Stomach (tissue), 9 donors: ENCODE measurements around the gene PRDM16. TPM values are rescaled to one million over a fixed set of nuclear protein-coding genes. Genes with fewer than 3 reads are reported as not detected.

Source experiments
- DNase-seq, 2 donors: peaks; one replicate each; pipeline versions ENCODE4 v3.0.0 to v3.0.0-alpha.2; 2013 to 2019
- H3K27ac ChIP-seq, 5 donors: fragments of 200-600 bp in 4 of 5; sonication (generic) in 4 of 5; one replicate each; pipeline ENCODE4 v1.5.1; 2013 to 2019; ENCODE audit warnings: mild to moderate bottlenecking in 1 of 5, moderate library complexity in 1 of 5
- H3K27me3 ChIP-seq, 3 donors: fragments of 200-600 bp; sonication (generic); one replicate each; pipeline ENCODE4 v1.5.1; 2017 to 2019; ENCODE audit warnings: mixed run types in 1 of 3
- H3K36me3 ChIP-seq, 4 donors: fragments of 200-600 bp; sonication (generic); 1 replicate in 3 of 4; 2 replicates in 1 of 4; pipeline ENCODE4 v1.5.1; 2016 to 2019
- H3K4me1 ChIP-seq, 4 donors: fragments of 200-600 bp; sonication (generic); one replicate each; pipeline ENCODE4 v1.5.1; 2016 to 2019
- H3K4me3 ChIP-seq, 4 donors: fragments of 200-600 bp; sonication (generic) in 3 of 4; one replicate each; pipeline ENCODE4 v1.5.1; 2016 to 2019; ENCODE audit warnings: mild to moderate bottlenecking in 1 of 4
- H3K9me3 ChIP-seq, 4 donors: fragments of 200-600 bp; sonication (generic); one replicate each; pipeline ENCODE4 v1.5.1; 2016 to 2019
- EP300 ChIP-seq: sonication (generic); formaldehyde crosslinking; IDR thresholded peaks from one replicate; pipeline ENCODE4 v1.6.1; 2017; ENCODE audit warnings: antibody characterized with exemption
- POLR2A ChIP-seq, 4 donors: fragments of 450-650 bp; IDR thresholded peaks; one replicate each; pipeline ENCODE4 v1.6.1; 2016; ENCODE audit warnings: antibody characterized with exemption in 4 of 4, control low read depth in 2 of 4, mild to moderate bottlenecking in 1 of 4, moderate library complexity in 1 of 4
- POLR2AphosphoS5 ChIP-seq, 3 donors: sonication (generic); formaldehyde crosslinking; IDR thresholded peaks; one replicate each; pipeline ENCODE4 v1.6.1; 2016; ENCODE audit warnings: antibody characterized with exemption in 3 of 3
- WGBS, 5 donors: extraction: QIAGEN DNeasy Blood & Tissue Kit in 3 of 5; methylation state at CpG; one replicate each; pipeline versions ENCODE4 v1.1.5 to v1.1.7; 2013 to 2018; 5-methylcytosine and 5-hydroxymethylcytosine counted together
- intact Hi-C: fragments of 100-400 bp; cut with DNase I; formaldehyde crosslinking; loops from one replicate; pipeline ENCODE4 v1.15.1; 2023; ENCODE audit warnings: low total_unique reads
- polyA plus RNA-seq, 3 donors: library from polyadenylated mRNA; stranded (reverse); fragments of 200-250 nt; gene quantifications; one replicate each; pipeline ENCODE4 v1.2.3, GENCODE V29; 2013
- total RNA-seq, 5 donors: library from RNA; depleted of rRNA; stranded (reverse); fragments of >200 nt; gene quantifications; one replicate each; pipeline versions ENCODE4 v1.1.0 to v1.2.3, GENCODE V29; 2014 to 2016
- TF ChIP-seq, protein P1 (sequence below), 7 experiments: fragments of 450-650 bp in 4 of 7; fragments of 200-600 bp in 3 of 7; sonication (generic) in 3 of 7; IDR thresholded peaks; one replicate each; pipeline ENCODE4 v1.5.1; 2016 to 2019; ENCODE audit warnings: antibody characterized with exemption in 7 of 7, control low read depth in 2 of 7, mild to moderate bottlenecking in 1 of 7
- donor health status: healthy with polysubstance abuse.
- donor health status: Bipolar disorder and iron deficiency.
- donor health status: healthy.

The PRDM16 gene
- total and polyA plus RNA-seq, 8 donors: 0.29 to 222 (median 15.8) TPM

DNA sequence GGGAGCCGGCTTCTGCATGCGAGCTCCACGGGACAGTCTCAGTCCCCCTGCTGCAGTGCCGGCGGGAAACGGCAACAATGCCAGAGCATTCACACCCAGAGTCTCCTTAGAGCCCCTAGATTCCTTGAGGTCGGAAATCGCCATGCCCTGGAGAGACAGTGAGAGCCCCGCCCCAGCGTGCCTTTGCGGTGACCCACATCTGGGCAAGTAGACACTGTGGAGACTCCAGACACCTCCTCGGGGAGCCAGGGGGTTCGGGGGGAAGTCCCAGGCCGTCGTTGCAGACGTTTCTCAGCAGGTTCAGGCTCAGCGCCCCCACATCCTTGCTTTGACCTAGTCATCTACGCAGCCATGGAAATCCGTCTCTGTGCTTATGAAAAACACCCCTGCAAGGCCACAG lies 304.2 kb downstream of the PRDM16 start:
- TF ChIP-seq POLR2AphosphoS5 (IDR thresholded peaks at IDR 0.05): no peak
- TF ChIP-seq, protein P1, sequence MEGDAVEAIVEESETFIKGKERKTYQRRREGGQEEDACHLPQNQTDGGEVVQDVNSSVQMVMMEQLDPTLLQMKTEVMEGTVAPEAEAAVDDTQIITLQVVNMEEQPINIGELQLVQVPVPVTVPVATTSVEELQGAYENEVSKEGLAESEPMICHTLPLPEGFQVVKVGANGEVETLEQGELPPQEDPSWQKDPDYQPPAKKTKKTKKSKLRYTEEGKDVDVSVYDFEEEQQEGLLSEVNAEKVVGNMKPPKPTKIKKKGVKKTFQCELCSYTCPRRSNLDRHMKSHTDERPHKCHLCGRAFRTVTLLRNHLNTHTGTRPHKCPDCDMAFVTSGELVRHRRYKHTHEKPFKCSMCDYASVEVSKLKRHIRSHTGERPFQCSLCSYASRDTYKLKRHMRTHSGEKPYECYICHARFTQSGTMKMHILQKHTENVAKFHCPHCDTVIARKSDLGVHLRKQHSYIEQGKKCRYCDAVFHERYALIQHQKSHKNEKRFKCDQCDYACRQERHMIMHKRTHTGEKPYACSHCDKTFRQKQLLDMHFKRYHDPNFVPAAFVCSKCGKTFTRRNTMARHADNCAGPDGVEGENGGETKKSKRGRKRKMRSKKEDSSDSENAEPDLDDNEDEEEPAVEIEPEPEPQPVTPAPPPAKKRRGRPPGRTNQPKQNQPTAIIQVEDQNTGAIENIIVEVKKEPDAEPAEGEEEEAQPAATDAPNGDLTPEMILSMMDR (IDR thresholded peaks at IDR 0.05): no peak
- TF ChIP-seq POLR2A (IDR thresholded peaks at IDR 0.05): no peak
- TF ChIP-seq EP300: no peak
- WGBS, 5 donors: 87 to 95% (median 89%) methylated on average over 13 to 19 of the region's 19 CpGs

DNA sequence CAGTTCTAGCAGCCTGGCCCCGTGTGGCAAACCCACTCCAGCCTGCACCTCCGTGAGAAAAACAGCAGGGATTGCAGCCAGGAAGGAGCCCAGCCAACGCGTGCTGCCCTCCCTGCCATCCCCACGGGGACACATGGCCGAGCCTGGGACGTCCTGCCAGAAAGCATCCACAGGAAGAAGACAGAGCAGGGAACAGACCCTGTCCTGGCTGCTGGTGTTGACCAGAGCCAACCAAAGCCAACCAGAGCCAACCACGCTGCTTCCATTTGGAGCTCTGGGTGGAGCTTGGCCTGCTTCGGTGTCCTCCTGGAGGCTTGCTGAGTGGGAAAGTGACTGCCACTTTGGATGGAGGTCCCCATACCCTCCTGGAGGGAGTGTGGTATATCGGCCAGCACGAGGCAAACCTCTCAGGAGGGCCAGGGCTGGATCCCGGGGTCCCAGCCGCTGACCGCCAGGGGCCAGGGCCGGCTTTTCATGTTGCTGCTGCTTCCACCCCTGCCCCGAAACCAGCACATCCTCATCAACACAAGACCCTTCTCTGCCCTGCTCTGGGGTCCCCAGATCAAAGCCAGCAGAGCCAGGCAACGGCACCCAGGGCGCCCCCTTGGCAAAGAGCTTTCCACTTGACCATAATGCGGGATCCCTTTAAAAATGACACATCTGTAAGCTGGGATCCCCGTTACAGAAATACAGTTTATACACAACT lies 304.9 kb downstream of the PRDM16 start:
- TF ChIP-seq, protein P1 (IDR thresholded peaks at IDR 0.05): no peak
- TF ChIP-seq POLR2A (IDR thresholded peaks at IDR 0.05) (no peak), POLR2AphosphoS5 (IDR thresholded peaks at IDR 0.05) (no peak), EP300 (no peak)
- no peak for DNase-seq
- Histone ChIP-seq H3K9me3 (no peaks in the 10 kb centered on the region), H3K4me1 (peaks cover 11 to 37% (median 29%) of the 10 kb centered on the region in 4 donors), H3K27me3 (peaks cover 0 to 8% (median 0%) of the 10 kb centered on the region in 3 donors), H3K4me3 (no peak overlapping the region), H3K36me3 (no peaks in the 10 kb centered on the region), H3K27ac (no peak overlapping the region)
- intact Hi-C loops: no loop called here
- WGBS, 5 donors: 90 to 91% (median 90%) methylated on average over 11 to 20 of the region's 20 CpGs

More for the DNA sequence above, 304.2 kb downstream of the PRDM16 start:
- no peak overlapping the region for H3K27ac ChIP-seq
- peaks cover 0 to 8% (median 0%) of the 10 kb centered on the region in 3 donors for H3K27me3 ChIP-seq
- H3K9me3 ChIP-seq: no peaks in the 10 kb centered on the region
- intact Hi-C loops: no loop called here
- H3K4me3 ChIP-seq: no peak overlapping the region
- no peak for DNase-seq
- H3K4me1 ChIP-seq: peaks cover 11 to 37% (median 28%) of the 10 kb centered on the region in 4 donors
- H3K36me3 ChIP-seq: no peaks in the 10 kb centered on the region

DNA sequence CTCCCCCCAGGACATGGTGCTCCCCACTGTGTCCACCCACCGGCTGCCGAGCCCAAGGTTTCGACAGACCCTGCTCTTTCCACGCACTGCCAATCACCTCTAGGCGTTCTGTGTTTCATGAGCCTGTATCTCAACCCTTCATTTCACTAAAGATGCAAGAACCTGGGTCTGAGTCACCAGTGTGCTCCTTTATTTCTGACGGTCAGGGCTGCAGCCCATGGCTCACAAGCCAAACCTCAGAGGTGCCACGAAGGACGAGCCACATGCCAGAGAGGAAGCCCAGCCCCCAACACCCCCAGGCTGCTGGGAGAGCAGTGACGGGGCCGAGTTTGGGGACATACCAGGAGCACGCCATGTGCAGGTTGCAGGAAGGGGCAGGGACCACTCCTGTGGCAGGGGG lies 306.2 kb downstream of the PRDM16 start:
- H3K27ac ChIP-seq: no peak overlapping the region
- H3K27me3 ChIP-seq: peaks cover 0 to 8% (median 0%) of the 10 kb centered on the region in 3 donors
- no peak overlapping the region for H3K4me3 ChIP-seq
- peaks cover 0 to 27% (median 19%) of the 10 kb centered on the region in 4 donors for H3K4me1 ChIP-seq
- 80 to 91% (median 82%) methylated on average over 9 to 11 of the region's 11 CpGs for WGBS, 5 donors
- DNase-seq: no peak
- intact Hi-C loops: no loop called here
- no peaks in the 10 kb centered on the region for H3K36me3 ChIP-seq
- no peak for TF ChIP-seq POLR2A (IDR thresholded peaks at IDR 0.05)
- TF ChIP-seq, protein P1 (IDR thresholded peaks at IDR 0.05): no peak
- TF ChIP-seq POLR2AphosphoS5 (IDR thresholded peaks at IDR 0.05): no peak
- TF ChIP-seq EP300: no peak
- no peaks in the 10 kb centered on the region for H3K9me3 ChIP-seq

DNA sequence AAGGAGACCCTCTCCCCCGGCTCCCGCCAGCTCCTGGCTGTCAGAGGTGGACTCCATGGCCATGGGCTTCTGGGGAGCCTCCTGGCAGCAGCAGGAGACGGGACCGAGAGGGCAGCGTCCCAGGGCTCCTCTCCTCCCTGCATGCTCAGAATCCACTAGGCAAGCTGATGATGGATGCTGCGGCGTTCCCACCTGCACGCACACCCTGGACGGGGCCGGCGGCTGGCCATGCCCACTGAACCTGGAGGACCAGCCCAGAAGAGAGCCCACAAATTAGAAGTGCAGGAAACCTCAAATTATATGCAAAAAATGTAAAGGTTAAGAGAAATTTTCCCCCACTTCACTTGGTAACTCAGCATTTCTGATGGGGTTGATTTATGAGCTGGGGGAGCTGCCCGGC lies 308.2 kb downstream of the PRDM16 start:
- H3K27ac ChIP-seq: peak overlapping the region; percentile 5 to 72 (median 50)
- TF ChIP-seq POLR2AphosphoS5 (IDR thresholded peaks at IDR 0.05) (no peak), POLR2A (IDR thresholded peaks at IDR 0.05) (no peak), EP300 (no peak)
- TF ChIP-seq, protein P1 (IDR thresholded peaks at IDR 0.05): no peak
- no peak for DNase-seq
- WGBS, 5 donors: 90 to 95% (median 94%) methylated on average over 10 to 12 of the region's 12 CpGs
- intact Hi-C loops: no loop called here
- H3K4me1 ChIP-seq: peaks cover 0 to 25% (median 17%) of the 10 kb centered on the region in 4 donors
- peaks cover 0 to 14% (median 0%) of the 10 kb centered on the region in 3 donors for H3K27me3 ChIP-seq
- H3K4me3 ChIP-seq: no peak overlapping the region
- no peaks in the 10 kb centered on the region for H3K36me3 ChIP-seq
- H3K9me3 ChIP-seq: no peaks in the 10 kb centered on the region
